ENCODE measurements around the gene SLU7.

DNA sequence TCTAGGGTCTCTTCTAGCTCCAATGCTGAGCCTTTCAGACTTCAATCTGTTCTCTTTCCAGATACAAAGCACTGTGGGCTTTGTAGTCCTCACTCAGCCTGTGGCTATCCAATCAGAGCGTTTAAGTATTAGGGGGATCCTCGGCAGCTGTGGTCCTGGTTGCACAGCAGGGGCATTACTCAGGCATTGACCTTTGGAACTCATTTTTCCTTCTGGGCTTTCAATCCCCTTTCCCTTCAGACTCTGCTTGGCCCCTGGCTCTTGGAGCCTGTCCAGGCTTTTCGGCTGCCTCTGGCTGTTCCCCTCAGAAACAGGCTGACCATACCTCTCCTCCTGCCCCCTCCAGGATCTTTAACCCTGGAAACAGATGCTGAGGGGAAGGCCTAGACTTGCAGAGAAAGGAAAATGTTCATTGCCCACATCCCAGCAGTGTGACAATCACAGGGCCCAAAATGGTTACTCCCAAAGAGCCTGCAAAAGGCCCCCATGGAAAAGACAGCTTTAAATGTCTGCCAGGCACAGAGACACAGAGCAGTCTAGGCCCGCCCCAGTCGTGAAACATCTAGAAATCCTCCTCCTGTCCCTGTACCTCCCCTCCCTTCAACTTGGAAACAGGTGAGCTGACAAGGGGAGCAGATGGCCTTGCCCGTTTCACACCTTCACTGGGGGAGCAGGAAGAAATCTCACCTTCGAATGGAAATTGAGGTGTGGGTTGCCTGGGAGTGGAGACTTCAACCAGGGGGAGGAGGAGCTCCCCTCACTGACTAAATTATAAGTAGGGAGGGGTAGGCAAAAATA, 62.1 kb downstream of the SLU7 start:
- TF ChIP-seq, protein P1, sequence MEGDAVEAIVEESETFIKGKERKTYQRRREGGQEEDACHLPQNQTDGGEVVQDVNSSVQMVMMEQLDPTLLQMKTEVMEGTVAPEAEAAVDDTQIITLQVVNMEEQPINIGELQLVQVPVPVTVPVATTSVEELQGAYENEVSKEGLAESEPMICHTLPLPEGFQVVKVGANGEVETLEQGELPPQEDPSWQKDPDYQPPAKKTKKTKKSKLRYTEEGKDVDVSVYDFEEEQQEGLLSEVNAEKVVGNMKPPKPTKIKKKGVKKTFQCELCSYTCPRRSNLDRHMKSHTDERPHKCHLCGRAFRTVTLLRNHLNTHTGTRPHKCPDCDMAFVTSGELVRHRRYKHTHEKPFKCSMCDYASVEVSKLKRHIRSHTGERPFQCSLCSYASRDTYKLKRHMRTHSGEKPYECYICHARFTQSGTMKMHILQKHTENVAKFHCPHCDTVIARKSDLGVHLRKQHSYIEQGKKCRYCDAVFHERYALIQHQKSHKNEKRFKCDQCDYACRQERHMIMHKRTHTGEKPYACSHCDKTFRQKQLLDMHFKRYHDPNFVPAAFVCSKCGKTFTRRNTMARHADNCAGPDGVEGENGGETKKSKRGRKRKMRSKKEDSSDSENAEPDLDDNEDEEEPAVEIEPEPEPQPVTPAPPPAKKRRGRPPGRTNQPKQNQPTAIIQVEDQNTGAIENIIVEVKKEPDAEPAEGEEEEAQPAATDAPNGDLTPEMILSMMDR (IDR thresholded peaks at IDR 0.05), result no peak
- no peak for TF ChIP-seq POLR2A (IDR thresholded peaks at IDR 0.05)
